SW 1271 (cell line): ENCODE data around the gene FAM228A.

Source experiments
- DNase-seq, 2 experiments: peaks; one replicate each; lab custom pipeline; 2025; lab: John Stamatoyannopoulos, UW

FAM228A gene

DNA sequence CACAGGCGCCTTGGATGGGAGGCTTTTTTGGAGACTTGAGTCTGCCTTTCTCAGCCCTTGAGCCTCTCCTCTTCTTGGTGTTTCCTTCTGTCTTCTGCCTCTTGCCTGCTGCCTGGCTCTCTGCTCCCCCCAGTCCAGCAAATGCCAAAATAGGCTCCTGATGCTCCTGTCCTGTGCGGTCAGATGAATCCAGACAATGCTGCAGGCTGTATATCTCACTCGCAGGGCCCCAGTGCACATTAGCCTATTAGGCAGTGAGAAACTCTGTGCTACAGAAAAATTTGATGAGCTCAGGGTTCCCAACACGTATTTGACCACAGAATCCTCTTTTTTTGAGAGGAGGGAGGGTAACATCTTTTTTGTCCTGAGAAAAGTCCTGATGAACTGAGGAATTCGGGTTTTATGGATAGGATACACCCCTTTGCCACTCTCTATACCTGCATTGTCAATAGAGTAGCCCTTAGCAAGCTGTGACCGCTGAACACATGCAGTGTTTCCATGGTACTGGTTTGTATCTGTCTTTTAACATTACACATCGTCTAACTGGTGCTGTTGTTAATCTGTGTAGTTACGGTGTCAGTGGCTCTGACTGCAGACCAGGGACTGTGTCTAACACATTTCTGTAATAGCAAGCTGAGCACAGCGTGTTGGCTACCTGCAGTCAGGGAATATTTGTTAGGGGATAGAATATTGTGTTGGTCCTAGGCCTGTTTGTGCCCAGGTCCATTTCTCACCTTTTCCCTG is 50.8 kb downstream of the FAM228A start:
- DNase-seq, result no peak

DNA sequence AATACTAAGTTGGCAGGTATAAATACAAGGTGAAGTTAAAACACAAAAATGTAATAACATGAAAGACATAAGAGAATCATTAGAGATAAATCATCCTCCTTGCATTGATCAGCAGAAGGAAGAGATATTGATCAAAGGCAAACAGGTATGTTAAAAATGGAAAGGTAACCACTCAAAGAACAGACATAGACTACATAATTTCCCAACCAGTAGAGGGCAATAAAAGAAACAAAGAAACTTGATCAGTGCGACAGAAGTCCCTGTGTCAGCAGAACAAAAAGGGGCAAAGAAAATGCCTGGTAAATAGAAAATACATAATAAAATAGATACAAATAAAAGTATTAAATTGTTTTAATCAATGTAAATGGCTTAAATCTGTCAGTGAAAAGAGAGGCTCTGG is 53.6 kb downstream of the FAM228A start:
- DNase-seq, result peak in 1 of 2 experiments; percentile 46

DNA sequence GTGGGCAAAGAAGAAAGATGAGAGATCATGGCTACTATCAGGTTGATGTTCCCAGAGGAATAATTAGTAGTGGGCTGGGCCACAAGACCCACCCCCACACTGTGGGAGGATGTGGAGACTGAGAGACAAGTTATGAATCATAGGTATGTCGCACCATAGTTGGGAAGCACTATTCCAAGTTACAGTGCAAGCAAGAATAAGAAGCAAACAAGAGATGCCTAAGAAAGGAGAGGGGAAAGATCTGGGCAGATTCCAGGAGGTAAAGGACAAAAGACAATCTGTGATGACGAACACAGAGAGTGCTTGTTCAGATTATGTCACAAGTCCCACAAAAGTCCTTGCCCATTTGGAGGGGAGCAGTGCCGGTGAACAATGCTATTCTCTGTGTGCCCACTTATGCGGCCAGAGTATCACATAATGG is 56.6 kb downstream of the FAM228A start:
- no peak for DNase-seq

DNA sequence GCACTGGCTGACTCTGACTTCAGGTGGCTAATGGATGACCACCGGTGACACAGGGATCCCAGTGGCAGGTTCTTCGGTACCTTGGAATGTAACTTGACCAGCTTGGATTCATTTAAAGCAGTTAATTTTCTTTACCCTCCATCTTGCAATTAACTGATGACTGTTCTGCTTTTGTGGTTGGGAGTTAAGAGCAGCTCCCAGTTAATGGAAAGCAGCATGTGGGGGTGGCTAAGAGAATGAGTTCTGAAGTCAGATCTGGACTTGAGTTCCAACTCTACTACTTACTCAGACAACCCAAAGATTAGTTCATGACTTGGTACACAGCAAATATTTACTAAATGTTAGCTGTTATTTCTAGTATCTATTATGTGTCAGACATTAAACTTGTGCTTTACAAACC is 58.5 kb downstream of the FAM228A start:
- DNase-seq, result no peak

DNA sequence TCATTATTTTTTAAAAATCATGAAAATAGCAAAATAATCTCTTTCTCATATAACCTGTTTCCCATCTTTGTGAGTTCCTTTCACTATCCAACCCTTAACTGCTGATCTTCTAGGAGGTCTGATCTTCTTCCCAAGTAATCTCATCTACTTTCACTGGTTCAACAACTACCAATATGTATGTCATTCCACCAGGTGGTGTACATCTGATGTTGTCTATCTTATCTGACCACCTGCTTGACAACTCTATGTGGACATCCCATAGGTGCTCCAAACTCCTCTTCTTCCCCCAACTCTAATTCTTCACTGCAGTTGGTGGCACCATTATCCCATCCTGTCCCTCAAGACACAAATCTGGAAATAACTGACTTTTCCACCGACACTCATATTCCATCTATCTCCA is 62.5 kb downstream of the FAM228A start:
- no peak for DNase-seq

DNA sequence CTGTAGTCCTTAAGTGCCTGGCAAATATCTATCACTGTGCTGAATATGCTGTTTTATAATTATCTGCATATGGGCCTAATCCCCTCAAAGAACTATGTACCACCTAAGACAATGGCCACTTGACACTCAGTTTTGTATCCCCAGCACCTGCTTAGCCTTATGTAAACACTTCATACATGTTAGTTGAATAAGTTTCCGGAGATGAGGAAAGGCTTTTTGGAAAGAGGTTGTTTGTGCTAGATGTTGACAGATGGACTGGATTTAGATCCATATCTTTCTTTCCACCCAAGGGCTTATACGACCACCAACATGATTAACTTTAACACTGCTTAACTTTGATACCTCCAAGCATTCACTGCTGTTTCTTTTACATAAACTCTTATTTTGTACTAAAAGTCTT is 63.3 kb downstream of the FAM228A start:
- no peak for DNase-seq

DNA sequence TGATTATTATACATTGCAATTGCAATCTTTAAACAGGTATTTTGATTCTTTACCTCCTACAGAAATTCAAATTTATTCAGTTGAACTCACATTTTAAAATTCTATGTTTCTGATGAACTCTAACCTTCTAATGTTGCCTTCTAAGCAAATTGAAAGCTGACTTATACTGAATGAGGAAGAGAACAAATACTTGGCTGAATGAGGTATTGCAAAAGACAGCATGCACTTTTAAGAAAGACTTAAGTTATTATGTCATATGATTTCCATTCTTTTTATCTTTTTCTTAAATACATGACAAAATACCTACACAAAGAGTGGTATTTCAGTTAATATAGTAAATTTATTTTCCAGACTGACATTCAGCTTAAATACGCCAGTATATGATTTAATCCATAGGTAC is 64.7 kb downstream of the FAM228A start:
- DNase-seq, result no peak
